SW480 (cell line): ENCODE results near the gene SFMBT2.

Experiments
- DNase-seq: peaks from one replicate; pipeline ENCODE4 v3.0.0-alpha.2; 2016; ENCODE audit warnings: low spot score

SFMBT2 gene

DNA sequence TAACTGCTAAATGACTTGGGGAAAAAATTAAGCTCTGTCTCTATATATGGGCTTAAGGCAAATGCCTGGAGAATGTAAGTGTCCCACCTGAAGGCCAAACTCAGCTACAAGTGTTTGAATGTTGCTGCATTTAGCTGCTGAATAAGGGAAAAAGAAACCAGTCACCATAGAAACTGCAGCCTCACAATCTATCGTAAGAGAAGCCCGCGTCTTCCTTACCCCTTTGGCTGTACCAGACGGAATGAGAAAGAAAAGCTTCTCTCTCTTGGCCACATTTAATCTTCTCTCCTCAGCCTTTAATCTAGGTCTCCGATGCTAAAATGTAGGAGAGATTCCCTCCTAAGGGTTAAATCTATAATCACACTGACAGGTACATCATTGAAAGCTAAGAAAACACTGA is 147.2 kb downstream of the SFMBT2 start:
- no peak for DNase-seq

GRCh38 chr10:7261351-7261750 is 149.5 kb downstream of the SFMBT2 start:
- DNase-seq = no peak

GRCh38 chr10:7260912-7261311 is 149.9 kb downstream of the SFMBT2 start:
- DNase-seq = no peak

- peak; percentile 38 for DNase-seq
Observed at GRCh38 chr10:7260412-7260900, 150.4 kb downstream of the SFMBT2 start.

GRCh38 chr10:7258948-7259523 is 151.8 kb downstream of the SFMBT2 start:
- peak; percentile 32 for DNase-seq

DNA sequence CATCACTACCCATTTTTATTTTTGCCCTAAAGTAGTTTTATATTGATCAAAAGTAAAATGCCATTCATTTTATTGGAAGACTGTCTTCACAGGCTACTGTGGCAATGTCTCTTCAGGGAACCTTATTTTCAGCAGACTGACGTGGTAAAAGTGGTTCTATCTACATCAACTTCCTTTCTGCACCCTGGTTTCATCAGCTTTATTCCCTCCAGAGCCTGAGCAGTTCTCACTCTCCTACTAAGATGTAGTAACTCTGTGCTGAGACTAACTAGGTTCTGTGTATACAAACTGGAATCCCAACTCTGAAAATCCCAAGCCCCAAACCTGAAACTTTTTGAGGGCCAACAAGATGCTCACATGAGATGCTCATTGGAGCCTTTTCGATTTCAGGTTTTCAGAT is 155.3 kb downstream of the SFMBT2 start:
- DNase-seq = no peak

DNA sequence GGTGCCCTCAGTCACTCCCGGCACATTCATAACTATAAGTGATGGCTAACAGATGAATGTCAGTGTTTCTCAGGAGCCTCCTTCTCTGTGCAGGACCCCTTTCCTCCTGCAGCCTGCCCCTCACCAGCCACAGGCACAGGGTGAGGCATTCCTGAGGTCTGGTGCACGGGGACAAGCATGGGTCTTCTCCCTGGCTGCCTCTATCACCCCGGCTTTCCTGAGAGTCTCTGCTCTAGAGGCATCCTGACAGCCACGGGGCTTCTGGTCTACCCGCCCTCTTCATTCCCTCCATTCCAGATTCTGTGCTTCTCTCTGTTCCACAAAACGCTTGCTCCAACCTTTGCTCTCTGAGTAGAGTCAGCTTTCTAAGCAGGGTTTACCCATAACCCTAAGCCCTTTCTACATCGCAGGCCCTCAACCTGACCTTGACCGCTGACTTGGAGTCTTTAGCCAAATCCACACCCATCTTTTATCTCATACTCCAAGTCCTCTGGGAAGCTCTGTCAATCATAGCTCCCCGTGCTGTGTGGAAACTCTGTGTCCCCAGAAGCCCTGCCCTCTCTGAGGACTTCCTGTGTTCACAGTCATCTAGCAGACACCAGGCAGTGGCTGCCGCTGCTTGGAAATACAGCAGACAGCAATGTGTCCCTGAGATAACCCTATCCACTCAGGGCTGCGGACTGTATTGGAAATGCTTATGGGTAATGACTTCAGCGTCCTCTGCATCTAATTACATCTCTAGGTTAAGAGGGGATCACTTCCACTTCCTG is 159.0 kb downstream of the SFMBT2 start:
- no peak for DNase-seq

DNA sequence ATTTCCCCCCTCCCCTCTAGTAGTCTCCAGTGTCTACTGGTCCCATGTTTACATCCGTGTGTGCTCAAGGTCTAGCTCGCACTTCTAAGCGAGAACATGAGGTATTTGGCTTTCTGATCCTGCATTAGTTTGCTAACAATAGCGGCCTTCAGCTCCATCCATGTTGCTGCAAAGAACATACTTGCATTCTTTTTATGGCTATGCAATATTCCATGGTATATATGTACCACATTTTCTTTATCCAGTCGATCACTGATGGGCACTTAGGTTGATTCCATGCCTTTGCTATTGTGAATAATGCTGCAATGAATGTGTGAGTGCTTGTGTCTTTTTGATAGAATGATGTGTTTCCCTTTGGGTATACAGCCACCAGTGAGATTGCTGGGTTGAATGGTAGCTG is 160.6 kb downstream of the SFMBT2 start:
- no peak for DNase-seq

DNA sequence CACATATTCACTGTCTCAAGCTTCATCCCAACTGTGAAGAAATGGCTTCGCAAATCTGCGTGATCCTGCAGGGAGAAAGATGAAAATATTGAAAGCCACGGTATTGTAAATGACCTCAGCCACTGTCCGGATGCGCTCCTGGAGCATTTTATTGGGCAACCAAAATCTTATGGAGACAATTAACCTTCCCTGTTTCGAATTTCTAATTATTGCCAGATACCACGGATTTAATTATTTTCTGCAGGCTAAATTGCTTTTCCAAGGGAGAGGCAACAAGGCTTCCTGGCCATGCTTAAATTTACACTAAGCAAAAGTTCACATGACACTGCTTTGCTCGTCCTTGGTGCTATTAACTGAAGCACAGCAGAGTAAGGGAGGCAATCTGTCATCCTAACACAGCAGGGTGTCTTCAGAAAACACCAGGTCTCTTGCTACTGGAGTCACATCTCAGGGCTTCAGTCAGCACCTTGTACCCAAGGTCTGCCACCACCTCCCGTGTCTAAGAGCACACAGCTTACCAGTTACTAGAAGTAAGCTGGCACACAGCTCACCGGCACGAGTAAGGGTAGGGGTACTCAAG is 162.2 kb downstream of the SFMBT2 start:
- no peak for DNase-seq

DNA sequence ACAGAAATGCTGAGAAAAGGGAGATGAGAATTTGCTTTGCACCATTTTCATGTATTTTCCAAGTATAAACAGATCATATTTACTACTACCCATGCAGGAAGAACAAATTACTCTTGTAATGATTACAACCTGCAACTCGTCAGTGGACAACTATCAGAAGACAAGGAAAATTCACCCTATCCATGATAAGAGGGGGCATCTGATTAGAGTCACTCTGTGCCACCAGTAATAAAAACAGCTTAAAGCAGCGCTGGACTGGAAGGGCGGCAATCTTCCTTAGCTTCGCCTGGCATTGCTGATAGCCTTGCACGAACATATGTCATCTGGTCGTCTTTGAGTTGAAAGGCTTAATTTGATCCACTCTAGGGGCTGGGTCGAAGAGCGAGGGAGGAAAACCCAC is 162.7 kb downstream of the SFMBT2 start:
- no peak for DNase-seq

GRCh38 chr10:7245505-7245904 is 165.3 kb downstream of the SFMBT2 start:
- no peak for DNase-seq

GRCh38 chr10:7243873-7244272 is 167.0 kb downstream of the SFMBT2 start:
- DNase-seq = no peak

GRCh38 chr10:7243139-7243538 is 167.7 kb downstream of the SFMBT2 start:
- no peak for DNase-seq

DNA sequence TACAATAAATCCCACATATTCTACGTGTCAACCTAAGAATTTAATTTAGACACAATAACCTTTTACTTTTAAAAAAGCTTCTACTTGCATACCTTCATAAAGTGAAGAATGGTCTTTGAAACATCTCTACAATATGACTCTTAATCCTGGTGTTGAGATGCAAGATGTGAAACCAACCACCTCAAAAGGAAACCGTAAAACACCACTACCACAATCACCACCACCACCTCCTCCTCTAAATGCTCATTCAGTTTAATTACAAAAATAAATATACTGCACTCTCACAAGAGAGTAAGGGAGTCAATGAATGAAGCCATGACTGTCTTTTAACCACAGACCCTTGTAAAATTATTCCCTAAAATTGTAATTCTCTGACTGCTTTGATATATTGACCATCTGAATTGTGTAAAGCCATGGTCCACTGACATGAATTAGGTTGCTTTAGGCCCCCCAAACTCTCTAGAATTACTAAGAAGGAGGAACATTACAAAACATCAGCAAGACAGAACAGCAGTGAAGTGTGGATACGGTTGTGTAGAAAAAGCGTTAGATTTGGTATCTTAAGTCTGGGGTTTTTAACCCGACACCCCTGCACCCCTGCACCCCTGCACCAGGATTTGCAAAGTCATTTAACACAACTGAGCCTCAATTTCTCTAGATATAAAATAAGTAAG is 171.4 kb downstream of the SFMBT2 start:
- no peak for DNase-seq

- DNase-seq = no peak
Observed at GRCh38 chr10:7235376-7235775, 175.5 kb downstream of the SFMBT2 start.

- no peak for DNase-seq
Observed at GRCh38 chr10:7234109-7234508, 176.7 kb downstream of the SFMBT2 start.

GRCh38 chr10:7233259-7233991 is 177.4 kb downstream of the SFMBT2 start:
- DNase-seq = no peak

GRCh38 chr10:7231509-7232414 is 179.1 kb downstream of the SFMBT2 start:
- DNase-seq = no peak

- no peak for DNase-seq
Observed at GRCh38 chr10:7230951-7231350, 179.9 kb downstream of the SFMBT2 start.

DNA sequence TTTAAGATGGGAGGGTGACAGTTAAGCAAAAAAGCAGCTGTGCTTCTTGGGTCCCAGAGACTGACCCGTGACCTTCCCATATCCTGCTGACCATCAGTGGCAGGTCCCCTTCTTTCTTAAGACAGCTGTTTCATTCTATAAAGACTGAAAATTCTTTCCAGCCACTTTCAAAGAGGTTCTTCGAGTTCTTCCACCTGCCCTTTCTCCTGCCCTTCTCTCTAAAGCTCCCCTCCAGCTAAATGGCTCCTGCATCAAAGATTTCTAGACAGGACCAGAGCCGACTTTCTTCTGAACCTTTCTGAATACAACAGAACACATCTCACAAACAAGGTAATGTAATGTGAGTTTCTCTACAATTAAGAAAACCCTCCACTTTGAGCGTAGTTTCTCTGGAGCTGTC is 180.8 kb downstream of the SFMBT2 start:
- no peak for DNase-seq

- no peak for DNase-seq
Observed at GRCh38 chr10:7225133-7225532, 185.7 kb downstream of the SFMBT2 start.
